HFFc6 (cell line): ENCODE data around the gene EDC4. TPM values are rescaled to one million over a fixed set of nuclear protein-coding genes. Genes with fewer than 3 reads are reported as not detected.

ENCODE experiments used
- DNase-seq: peaks from one replicate; pipeline ENCODE4 v3.0.0-alpha.2; 2018
- H3K27ac Mint-ChIP-seq: 2 replicates; pipeline ENCODE4 v1.8.0; 2020; ENCODE audit warnings: mild to moderate bottlenecking, mixed read lengths
- H3K27me3 Mint-ChIP-seq: 2 replicates; pipeline ENCODE4 v1.8.0; 2021; ENCODE audit warnings: mild to moderate bottlenecking, moderate library complexity, mixed read lengths; ENCODE audit not compliant: insufficient read depth
- H3K36me3 Mint-ChIP-seq: 2 replicates; pipeline ENCODE4 v1.8.0; 2021; ENCODE audit warnings: low read depth, mixed read lengths
- H3K4me1 Mint-ChIP-seq: 2 replicates; pipeline ENCODE4 v1.8.0; 2020; ENCODE audit warnings: low read depth, mixed read lengths
- H3K4me3 Mint-ChIP-seq: 2 replicates; pipeline ENCODE4 v1.8.0; 2020; ENCODE audit warnings: mild to moderate bottlenecking, moderate library complexity, mixed read lengths
- H3K9me3 Mint-ChIP-seq: 2 replicates; pipeline ENCODE4 v1.8.0; 2020; ENCODE audit warnings: mild to moderate bottlenecking, mixed read lengths
- CTCF ChIP-seq: fragments of 200-600 bp; sonication (generic); IDR thresholded peaks from 2 replicates; pipeline ENCODE4 v1.5.0; 2021; ENCODE audit warnings: antibody characterized with exemption, mild to moderate bottlenecking
- total RNA-seq, 6 experiments: library from RNA; stranded (reverse); fragmentation: NEBNext Ultra II Directional; extraction: Animal tissue kit (Norgen Biotek cat#: 25700); gene quantifications; 2 replicates in 1 of 6; 3 replicates in 5 of 6; pipeline ENCODE4 v1.2.3, GENCODE V29; 2021

The EDC4 gene
- total RNA-seq, 6 experiments from 2014 or later, result 60.2 to 81.0 (median 63.6) TPM

- DNase-seq, result no peak
- TF ChIP-seq CTCF, result no peak
- Mint-ChIP-seq H3K9me3 (no peaks in the 10 kb centered on the region), H3K27me3 (peaks cover 3% of the 10 kb centered on the region), H3K4me1 (peaks cover 29% of the 10 kb centered on the region), H3K4me3 (no peak overlapping the region), H3K36me3 (no peaks in the 10 kb centered on the region), H3K27ac (no peak overlapping the region)
These were observed 49.9 kb downstream of the EDC4 start for GRCh38 chr16:67922740-67923139.

- no peak overlapping the region for H3K27ac Mint-ChIP-seq
- H3K36me3 Mint-ChIP-seq, result no peaks in the 10 kb centered on the region
- H3K4me1 Mint-ChIP-seq, result peaks cover 21% of the 10 kb centered on the region
- TF ChIP-seq CTCF, result no peak
- H3K27me3 Mint-ChIP-seq, result peaks cover 3% of the 10 kb centered on the region; the same call in 1 of the 2 replicates
- no peak for DNase-seq
- no peaks in the 10 kb centered on the region for H3K9me3 Mint-ChIP-seq
- H3K4me3 Mint-ChIP-seq, result no peak overlapping the region
These were observed 50.7 kb downstream of the EDC4 start for GRCh38 chr16:67923414-67924116.

GRCh38 chr16:67924140-67924906, 51.5 kb downstream of the EDC4 start:
- Mint-ChIP-seq H3K36me3 (no peaks in the 10 kb centered on the region), H3K9me3 (no peaks in the 10 kb centered on the region), H3K4me1 (peaks cover 14% of the 10 kb centered on the region), H3K27me3 (peaks cover 2% of the 10 kb centered on the region; the same call in 1 of the 2 replicates), H3K4me3 (no peak overlapping the region), H3K27ac (no peak overlapping the region)
- no peak for DNase-seq
- TF ChIP-seq CTCF, result no peak

GRCh38 chr16:67926181-67926750, 53.4 kb downstream of the EDC4 start:
- Mint-ChIP-seq H3K9me3 (no peaks in the 10 kb centered on the region), H3K36me3 (no peaks in the 10 kb centered on the region), H3K27me3 (peaks cover 2% of the 10 kb centered on the region), H3K27ac (0 out of 2 replicates have a peak overlapping the region, but pooled peaks have one; percentile 21), H3K4me3 (no peak overlapping the region), H3K4me1 (peaks cover 7% of the 10 kb centered on the region; the same call in 1 of the 2 replicates)
- DNase-seq, result no peak
- peak; percentile 39 for TF ChIP-seq CTCF

- H3K9me3 Mint-ChIP-seq, result no peaks in the 10 kb centered on the region
- H3K36me3 Mint-ChIP-seq, result no peaks in the 10 kb centered on the region
- peaks cover under 1% of the 10 kb centered on the region; the same call in 1 of the 2 replicates for H3K4me1 Mint-ChIP-seq
- no peak overlapping the region for H3K27ac Mint-ChIP-seq
- no peak for DNase-seq
- no peak overlapping the region for H3K4me3 Mint-ChIP-seq
- no peaks in the 10 kb centered on the region; the same call in 1 of the 2 replicates for H3K27me3 Mint-ChIP-seq
- TF ChIP-seq CTCF, result no peak
These were observed 54.5 kb downstream of the EDC4 start for GRCh38 chr16:67927131-67927941.
